Stimulated activated CD8-positive, alpha-beta memory T cell treated with anti-CD3 and anti-CD28 coated beads, Interleukin-7, amount 100 ng/mL, for 4 hours (primary cell): ENCODE data around the gene GPR137B.

ENCODE experiments used
- DNase-seq, 2 donors: peaks; one replicate each; pipeline ENCODE4 v3.0.0-alpha.2; 2020; ENCODE audit warnings: low read depth in 2 of 2

GPR137B gene

DNA sequence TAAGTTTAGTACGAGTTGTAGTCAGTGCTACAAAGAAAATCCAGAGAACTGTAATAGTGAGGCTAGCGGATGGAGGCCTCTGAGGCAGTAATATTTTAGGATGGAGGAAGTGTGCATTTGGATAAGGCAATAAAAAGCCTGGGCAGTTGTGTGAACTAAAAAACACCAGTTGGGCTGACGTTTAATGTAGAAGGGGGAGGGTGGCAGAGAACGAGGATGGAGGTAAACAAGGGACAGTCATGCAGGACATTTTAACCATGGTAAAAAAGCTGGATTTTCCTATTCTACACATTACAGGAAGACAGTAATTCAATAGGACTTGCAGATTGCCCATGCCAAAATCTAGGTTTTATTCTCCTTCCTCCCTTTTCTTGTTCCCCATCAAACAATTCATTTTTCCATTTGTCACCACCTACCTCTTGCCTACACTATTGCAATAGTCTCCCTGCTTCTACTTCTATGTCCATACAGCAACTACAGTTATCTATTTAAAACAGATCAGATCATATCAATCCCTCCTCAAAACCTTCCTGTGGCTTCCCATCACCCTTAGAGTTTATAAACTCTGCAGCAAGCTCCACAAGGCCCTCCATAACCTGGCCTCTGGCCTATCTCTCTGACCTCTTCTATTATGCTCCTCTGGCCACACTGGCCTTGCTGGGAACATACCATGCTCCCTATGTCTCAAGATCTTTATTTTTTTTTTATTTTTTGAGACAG lies 111.7 kb downstream of the GPR137B start:
- DNase-seq, result no peak

- no peak for DNase-seq
These were observed 114.9 kb downstream of the GPR137B start for GRCh38 chr1:236257216-236257615.

- DNase-seq, result no peak
These were observed 115.8 kb downstream of the GPR137B start for GRCh38 chr1:236258114-236258622.
